ENCODE data around the gene OR1F1. TPM values are rescaled to one million over a fixed set of nuclear protein-coding genes. Genes with fewer than 3 reads are reported as not detected.
A peak's percentile ranks its signal among the peaks of the same experiment; 100 is the strongest.
"Not testable (repeated sequence)": the region's sequence is repeated elsewhere in the genome, so short reads cannot be mapped to it uniquely, and the experiment has no call there.

OR1F1 gene
- total RNA-seq (not detected in 2 replicates), polyA plus RNA-seq (0.07 and 0.23 TPM in 2 replicates), polyA minus RNA-seq (ENCODE audit: low replicate concordance) (4.1 TPM in 1 of 2 replicates, not detected in the other)
- polyA plus RNA-seq (2012), result not detected in 2 replicates

GRCh38 chr16:3187798-3188674 lies at the start of gene OR1F1:
Gene OR1F1 (plus strand): TSS chr16:3188204.
- Histone ChIP-seq H4K20me1 (ENCODE audit: control insufficient read depth, extremely low read depth, insufficient read depth, low read length) (no peaks in the 10 kb centered on the region), H3K4me3 (replicated peaks in 1 of 4; ENCODE audit: control extremely low read depth in 1 of 4, insufficient read depth in 1 of 4, low read depth in 3 of 4, low read length in 4 of 4) (peak within 1 kb of the TSS; percentile 64 to 77 (median 70)), H3K27ac (ENCODE audit: insufficient read depth, low read length) (peak within 1 kb of the TSS; percentile 22), H3K9me3 (ENCODE audit: control insufficient read depth, insufficient read depth, low read depth, low read length) (no peaks in the 10 kb centered on the region), H3K4me1 (ENCODE audit: control insufficient read depth, extremely low read depth, insufficient read depth, low read length) (peaks cover 5% of the 10 kb centered on the region), H3K79me2 (ENCODE audit: control insufficient read depth, insufficient read depth, low read length) (no peaks in the 10 kb centered on the region), H3K36me3 (ENCODE audit: control insufficient read depth, insufficient read depth, low read length) (no peaks in the 10 kb centered on the region), H3K27me3 (ENCODE audit: control insufficient read depth, insufficient read depth, low read length) (peaks cover 4% of the 10 kb centered on the region), H3K4me2 (ENCODE audit: extremely low read depth, insufficient read depth, low read length) (peak within 1 kb of the TSS; percentile 88), H2AFZ (ENCODE audit: low read length) (peak within 1 kb of the TSS; percentile 94), H3K9ac (ENCODE audit: insufficient read depth, low read length) (peak within 1 kb of the TSS; percentile 39)
- peak; percentile 45 to 77 for DNase-seq (ENCODE audit: low read depth in 2 of 2)
- no peak for TF ChIP-seq EZH2 (IDR thresholded peaks at IDR 0.05; ENCODE audit: low read length, missing control alignments)
- TF ChIP-seq CTCF (conservative IDR thresholded peaks at IDR 0.05 in 1 of 2, IDR thresholded peaks at IDR 0.05 in 1 of 2; ENCODE audit: low read depth in 1 of 2, low read length in 2 of 2), result no peak

DNA sequence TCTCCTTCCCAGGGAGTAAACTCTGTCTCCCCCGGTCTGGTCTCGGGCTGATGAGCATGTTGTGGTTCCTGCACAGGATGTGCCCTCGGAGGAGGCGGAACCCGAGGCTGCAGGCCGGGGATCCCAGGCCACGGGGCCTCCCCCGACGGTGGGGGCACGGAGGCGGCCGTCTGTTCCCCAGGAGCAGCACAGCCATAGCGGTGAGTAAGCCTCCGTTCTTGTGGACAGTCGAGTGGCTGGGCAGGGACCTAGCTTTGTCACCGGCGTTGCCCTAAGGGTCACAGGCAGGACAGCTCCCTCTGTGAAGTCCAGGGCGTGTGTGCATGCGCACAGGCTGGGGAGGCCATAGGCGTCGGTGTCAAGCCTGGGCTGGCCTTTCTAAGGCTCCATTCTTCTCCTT lies 49.7 kb upstream of the OR1F1 start:
- no peak for DNase-seq (ENCODE audit: low read depth in 2 of 2)
- no peak overlapping the region for H2AFZ ChIP-seq (ENCODE audit: low read length)
- H3K9ac ChIP-seq (ENCODE audit: insufficient read depth, low read length), result no peak overlapping the region
- no peak overlapping the region for H3K4me2 ChIP-seq (ENCODE audit: extremely low read depth, insufficient read depth, low read length)
- H3K36me3 ChIP-seq (ENCODE audit: control insufficient read depth, insufficient read depth, low read length), result peaks cover 13% of the 10 kb centered on the region
- H3K79me2 ChIP-seq (ENCODE audit: control insufficient read depth, insufficient read depth, low read length), result peaks cover 14% of the 10 kb centered on the region
- no peaks in the 10 kb centered on the region for H3K27me3 ChIP-seq (ENCODE audit: control insufficient read depth, insufficient read depth, low read length)
- no peaks in the 10 kb centered on the region for H3K4me1 ChIP-seq (ENCODE audit: control insufficient read depth, extremely low read depth, insufficient read depth, low read length)
- H3K4me3 ChIP-seq (replicated peaks in 1 of 4; ENCODE audit: control extremely low read depth in 1 of 4, insufficient read depth in 1 of 4, low read depth in 3 of 4, low read length in 4 of 4), result no peak overlapping the region
- H4K20me1 ChIP-seq (ENCODE audit: control insufficient read depth, extremely low read depth, insufficient read depth, low read length), result no peaks in the 10 kb centered on the region
- no peak overlapping the region for H3K27ac ChIP-seq (ENCODE audit: insufficient read depth, low read length)
- no peaks in the 10 kb centered on the region for H3K9me3 ChIP-seq (ENCODE audit: control insufficient read depth, insufficient read depth, low read depth, low read length)
- TF ChIP-seq EZH2 (IDR thresholded peaks at IDR 0.05; ENCODE audit: low read length, missing control alignments) (no peak), CTCF (conservative IDR thresholded peaks at IDR 0.05 in 1 of 2, IDR thresholded peaks at IDR 0.05 in 1 of 2; ENCODE audit: low read depth in 1 of 2, low read length in 2 of 2) (no peak)

DNA sequence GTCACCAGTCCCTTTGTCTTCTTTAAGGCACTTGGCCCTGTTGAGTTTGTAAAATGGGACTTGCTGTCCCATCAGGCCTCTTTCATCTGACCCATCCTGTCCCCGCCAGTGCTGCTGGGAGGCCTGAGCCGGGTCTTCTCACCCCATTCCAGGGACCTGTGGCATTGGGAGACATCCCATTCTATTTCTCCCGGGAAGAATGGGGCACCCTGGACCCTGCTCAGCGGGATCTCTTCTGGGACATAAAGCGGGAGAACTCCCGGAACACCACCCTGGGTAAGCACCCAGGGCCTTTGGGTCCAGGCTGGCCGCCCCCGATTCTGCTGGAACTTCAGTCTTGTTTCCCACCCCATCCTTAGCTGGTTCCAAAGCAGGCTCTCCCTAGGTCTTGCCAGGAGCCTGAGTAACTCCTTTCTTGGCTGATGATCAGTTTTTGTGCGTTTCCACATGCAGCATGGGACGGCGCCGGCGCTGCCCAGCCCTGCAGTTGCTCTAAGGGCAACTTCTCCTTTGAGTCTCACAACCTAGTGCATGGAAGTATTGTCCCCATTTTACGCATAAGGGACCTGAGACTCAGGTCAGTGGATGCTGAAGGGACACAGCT lies 49.1 kb upstream of the OR1F1 start:
- H3K27me3 ChIP-seq (ENCODE audit: control insufficient read depth, insufficient read depth, low read length), result no peaks in the 10 kb centered on the region
- peaks cover 11% of the 10 kb centered on the region for H3K79me2 ChIP-seq (ENCODE audit: control insufficient read depth, insufficient read depth, low read length)
- H3K36me3 ChIP-seq (ENCODE audit: control insufficient read depth, insufficient read depth, low read length), result peaks cover 13% of the 10 kb centered on the region
- H3K4me3 ChIP-seq (replicated peaks in 1 of 4; ENCODE audit: control extremely low read depth in 1 of 4, insufficient read depth in 1 of 4, low read depth in 3 of 4, low read length in 4 of 4), result no peak overlapping the region
- no peak overlapping the region for H3K9ac ChIP-seq (ENCODE audit: insufficient read depth, low read length)
- H3K4me1 ChIP-seq (ENCODE audit: control insufficient read depth, extremely low read depth, insufficient read depth, low read length), result no peaks in the 10 kb centered on the region
- no peak for TF ChIP-seq CTCF (conservative IDR thresholded peaks at IDR 0.05 in 1 of 2, IDR thresholded peaks at IDR 0.05 in 1 of 2; ENCODE audit: low read depth in 1 of 2, low read length in 2 of 2)
- no peak for TF ChIP-seq EZH2 (IDR thresholded peaks at IDR 0.05; ENCODE audit: low read length, missing control alignments)
- H4K20me1 ChIP-seq (ENCODE audit: control insufficient read depth, extremely low read depth, insufficient read depth, low read length), result no peaks in the 10 kb centered on the region
- no peak overlapping the region for H2AFZ ChIP-seq (ENCODE audit: low read length)
- H3K4me2 ChIP-seq (ENCODE audit: extremely low read depth, insufficient read depth, low read length), result no peak overlapping the region
- no peak overlapping the region for H3K27ac ChIP-seq (ENCODE audit: insufficient read depth, low read length)
- no peaks in the 10 kb centered on the region for H3K9me3 ChIP-seq (ENCODE audit: control insufficient read depth, insufficient read depth, low read depth, low read length)
- DNase-seq (ENCODE audit: low read depth in 2 of 2), result no peak

GRCh38 chr16:3139561-3139960 lies 48.4 kb upstream of the OR1F1 start:
- peaks cover 13% of the 10 kb centered on the region for H3K36me3 ChIP-seq (ENCODE audit: control insufficient read depth, insufficient read depth, low read length)
- H3K9me3 ChIP-seq (ENCODE audit: control insufficient read depth, insufficient read depth, low read depth, low read length); H3K27ac ChIP-seq (ENCODE audit: insufficient read depth, low read length); H3K4me1 ChIP-seq (ENCODE audit: control insufficient read depth, extremely low read depth, insufficient read depth, low read length); H3K27me3 ChIP-seq (ENCODE audit: control insufficient read depth, insufficient read depth, low read length); H4K20me1 ChIP-seq (ENCODE audit: control insufficient read depth, extremely low read depth, insufficient read depth, low read length); H2AFZ ChIP-seq (ENCODE audit: low read length); H3K79me2 ChIP-seq (ENCODE audit: control insufficient read depth, insufficient read depth, low read length); H3K4me2 ChIP-seq (ENCODE audit: extremely low read depth, insufficient read depth, low read length); H3K4me3 ChIP-seq (replicated peaks in 1 of 4; ENCODE audit: control extremely low read depth in 1 of 4, insufficient read depth in 1 of 4, low read depth in 3 of 4, low read length in 4 of 4); DNase-seq (ENCODE audit: low read depth in 2 of 2); H3K9ac ChIP-seq (ENCODE audit: insufficient read depth, low read length): not testable (repeated sequence)

Measured in fibroblast of lung (primary cell).